Left lung (tissue), 10 donors: Measurements from ENCODE around the gene POPDC3. TPM values are rescaled to one million over a fixed set of nuclear protein-coding genes. Genes with fewer than 3 reads are reported as not detected.

ENCODE experiments used
- ATAC-seq: fragments of 200-7000 bp; cut with Tn5 transposase; one replicate; pipeline ENCODE4 v1.9.1; 2020; ENCODE audit warnings: moderate library complexity
- DNase-seq, 4 donors: peaks; one replicate each; pipeline ENCODE4 v3.0.0-alpha.2; 2013 to 2020
- H3K27ac ChIP-seq, 2 donors: fragments of 200-600 bp; sonication (generic) in 1 of 2; one replicate each; pipeline versions ENCODE4 v1.5.0 to v1.8.0; 2020 to 2021
- H3K27me3 ChIP-seq, 2 donors: fragments of 200-600 bp; sonication (generic) in 1 of 2; one replicate each; pipeline versions ENCODE4 v1.5.0 to v1.8.0; 2020 to 2021
- H3K36me3 ChIP-seq, 2 donors: fragments of 200-600 bp; sonication (generic) in 1 of 2; one replicate each; pipeline versions ENCODE4 v1.5.0 to v1.8.0; 2020 to 2021
- H3K4me1 ChIP-seq, 2 donors: fragments of 200-600 bp; one replicate each; pipeline ENCODE4 v1.8.0; 2021
- H3K4me3 ChIP-seq, 2 donors: fragments of 200-600 bp; sonication (generic) in 1 of 2; one replicate each; pipeline versions ENCODE4 v1.5.0 to v1.8.0; 2020 to 2021; ENCODE audit warnings: mild to moderate bottlenecking in 1 of 2
- H3K9me3 ChIP-seq, 2 donors: fragments of 200-600 bp; sonication (generic) in 1 of 2; one replicate each; pipeline versions ENCODE4 v1.5.0 to v1.8.0; 2020 to 2021
- CTCF ChIP-seq, 2 donors: fragments of 200-600 bp; sonication (generic) in 1 of 2; IDR thresholded peaks; one replicate each; pipeline versions ENCODE4 v1.5.0 to v1.8.0; 2021; ENCODE audit warnings: antibody characterized with exemption in 2 of 2
- intact Hi-C, 2 donors: fragments of 100-400 bp; cut with DNase I; formaldehyde crosslinking; loops; one replicate each; pipeline versions ENCODE4 v1.11.2 to v1.14.2; 2022
- polyA plus RNA-seq, 6 donors: library from polyadenylated mRNA; unstranded; fragments of 120-200 nt; gene quantifications; one replicate each; pipeline ENCODE4 v1.2.1, GENCODE V29; 2013; ENCODE audit not compliant: insufficient read length in 6 of 6
- total RNA-seq, 2 donors: library from RNA; stranded (reverse); fragmentation: NEBNext Ultra II Directional; extraction: Animal tissue kit (Norgen Biotek cat#: 25700); gene quantifications; one replicate each; pipeline ENCODE4 v1.2.1, GENCODE V29; 2021
- donor health status: DM: no; HTN: yes; CAD: no.
- donor health status: DM: no; HTN: no; CAD: no.

The POPDC3 gene
- total and polyA plus RNA-seq, 8 donors, result 0.41 to 1.1 (median 0.90) TPM

- DNase-seq (no peak), ATAC-seq (no peak)
- Histone ChIP-seq H3K27ac (no peak overlapping the region), H3K27me3 (no peaks in the 10 kb centered on the region), H3K36me3 (no peaks in the 10 kb centered on the region), H3K4me3 (no peak overlapping the region), H3K9me3 (no peaks in the 10 kb centered on the region), H3K4me1 (no peaks in the 10 kb centered on the region)
- no peak for TF ChIP-seq CTCF (IDR thresholded peaks at IDR 0.05)
- intact Hi-C loops, result no loop called here
Measured at GRCh38 chr6:105111105-105111504, 68.7 kb downstream of the POPDC3 start.

GRCh38 chr6:105109955-105110895, 69.6 kb downstream of the POPDC3 start:
- TF ChIP-seq CTCF (IDR thresholded peaks at IDR 0.05), result no peak
- DNase-seq (no peak), ATAC-seq (no peak)
- no peaks in the 10 kb centered on the region for H3K36me3 ChIP-seq
- H3K4me3 ChIP-seq, result no peak overlapping the region
- H3K4me1 ChIP-seq, result no peaks in the 10 kb centered on the region
- intact Hi-C loops, result no loop called here
- H3K27ac ChIP-seq, result no peak overlapping the region
- H3K27me3 ChIP-seq, result no peaks in the 10 kb centered on the region
- H3K9me3 ChIP-seq, result no peaks in the 10 kb centered on the region

GRCh38 chr6:105108631-105109262, 71.1 kb downstream of the POPDC3 start:
- no peaks in the 10 kb centered on the region for H3K9me3 ChIP-seq

More at GRCh38 chr6:105108631-105109262, 71.1 kb downstream of the POPDC3 start:
- H3K36me3 ChIP-seq, result no peaks in the 10 kb centered on the region
- no peak overlapping the region for H3K27ac ChIP-seq
- H3K27me3 ChIP-seq, result no peaks in the 10 kb centered on the region
- intact Hi-C loops, result no loop called here
- no peaks in the 10 kb centered on the region for H3K4me1 ChIP-seq
- no peak overlapping the region for H3K4me3 ChIP-seq
- TF ChIP-seq CTCF (IDR thresholded peaks at IDR 0.05), result no peak
- ATAC-seq, result no peak
- no peak for DNase-seq

Other genes starting within 250 kb of the POPDC3 start
- gene LIN28B, start 222.9 kb downstream of the POPDC3 start, total RNA-seq, result not detected
- gene LIN28B, start 222.9 kb downstream of the POPDC3 start, polyA plus RNA-seq, result under 1 TPM; 0.09 to 0.44 (median 0.29) TPM
- 10 to 100 TPM; 34.9 to 36.6 TPM for gene PREP, start 223.1 kb upstream of the POPDC3 start, total RNA-seq
- gene PREP, start 223.1 kb upstream of the POPDC3 start, polyA plus RNA-seq, result 10 to 100 TPM; 35.1 to 42.7 (median 39.0) TPM